ENCODE results near the gene PACRGL. TPM values are rescaled to one million over a fixed set of nuclear protein-coding genes. Genes with fewer than 3 reads are reported as not detected.
"Not testable (repeated sequence)": the region's sequence is repeated elsewhere in the genome, so short reads cannot be mapped to it uniquely, and the experiment has no call there.

The PACRGL gene
- total RNA-seq, 1 donor from 2014 or later: 55.7 TPM

- DNase-seq: no peak
These were observed 24.7 kb downstream of the PACRGL start for GRCh38 chr4:20724915-20725314.

- DNase-seq: no peak
These were observed 35.7 kb downstream of the PACRGL start for GRCh38 chr4:20735931-20736330.

GRCh38 chr4:20746000-20746399, 45.7 kb downstream of the PACRGL start:
- DNase-seq: not testable (repeated sequence)

GRCh38 chr4:20752641-20753040, 52.4 kb downstream of the PACRGL start:
- no peak for DNase-seq

DNA sequence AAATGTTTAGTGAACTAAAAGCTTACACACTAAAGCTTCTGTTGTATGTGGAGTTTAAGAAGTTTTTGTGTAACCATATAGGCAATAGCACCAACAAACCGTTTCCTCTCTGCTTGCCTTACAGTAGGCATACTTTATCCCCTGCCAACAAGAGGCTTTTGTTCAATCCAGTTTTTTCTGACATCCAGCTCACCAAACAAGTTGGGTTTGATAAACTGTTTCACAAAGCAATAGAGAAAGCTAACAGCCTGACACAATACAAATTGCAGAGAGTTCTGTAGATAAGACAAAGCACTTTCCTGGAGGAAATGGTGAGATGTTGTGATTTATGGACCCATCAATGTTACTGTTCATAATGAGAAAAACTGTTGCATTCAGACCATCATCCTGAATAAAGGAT, 53.8 kb downstream of the PACRGL start:
- DNase-seq: no peak

DNA sequence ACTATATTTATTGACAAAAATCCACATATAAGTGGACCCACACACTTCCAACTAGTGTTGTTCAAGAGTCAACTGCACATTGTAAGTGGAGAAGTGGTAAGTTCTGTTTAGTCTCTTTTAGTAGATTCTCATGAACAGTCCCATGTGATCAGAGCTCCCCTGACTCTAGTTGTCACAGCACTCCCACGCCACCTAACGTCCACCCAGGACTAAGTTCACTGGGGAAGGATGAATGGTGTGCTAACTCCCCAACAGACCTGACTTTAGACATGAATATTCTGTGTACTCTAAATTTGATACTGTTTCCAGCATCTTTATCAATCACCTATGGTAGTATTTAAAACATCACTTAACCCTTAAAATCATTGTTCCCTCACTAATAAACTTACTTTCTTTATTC, 59.8 kb downstream of the PACRGL start:
- no peak for DNase-seq

DNA sequence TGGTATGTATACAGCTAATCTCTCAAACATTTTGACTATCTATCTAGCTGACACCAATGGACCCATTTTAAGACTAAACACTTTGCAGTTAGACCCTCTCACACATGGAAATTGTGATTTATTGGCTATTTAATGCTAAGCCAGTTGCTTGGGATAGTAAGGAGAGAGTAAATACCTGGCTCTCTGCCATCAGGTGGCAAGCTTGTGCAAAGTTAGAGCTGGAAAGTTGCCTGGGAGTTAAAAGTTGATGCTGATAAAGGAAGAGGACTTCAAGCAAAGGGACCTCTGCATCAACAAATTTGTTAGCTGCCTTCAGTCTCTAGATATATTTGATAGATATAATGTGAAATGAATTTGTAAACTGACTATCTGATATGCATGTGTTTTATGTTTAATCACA, 61.1 kb downstream of the PACRGL start:
- DNase-seq: no peak

DNA sequence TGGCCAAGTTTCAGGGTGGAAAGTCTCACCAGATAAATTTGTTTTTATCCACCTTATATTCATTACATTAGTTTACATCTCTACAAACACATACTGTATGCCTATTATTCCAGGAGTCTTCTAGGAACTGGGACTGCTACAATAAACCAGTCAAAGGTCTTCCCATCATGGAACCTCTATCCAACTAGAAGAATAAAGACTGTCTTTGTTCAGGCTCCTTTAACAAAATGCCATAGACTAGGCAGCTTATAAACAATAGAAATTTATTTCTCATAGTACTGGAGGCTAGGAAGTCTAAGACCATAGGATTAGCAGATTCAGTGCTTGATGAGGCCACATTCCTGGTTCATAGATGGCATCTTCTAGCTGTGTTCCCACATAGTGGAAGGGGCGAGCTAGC, 61.6 kb downstream of the PACRGL start:
- no peak for DNase-seq

GRCh38 chr4:20764366-20764992, 64.2 kb downstream of the PACRGL start:
- DNase-seq: no peak

GRCh38 chr4:20773144-20773997, 73.1 kb downstream of the PACRGL start:
- DNase-seq: peak; percentile 27

DNA sequence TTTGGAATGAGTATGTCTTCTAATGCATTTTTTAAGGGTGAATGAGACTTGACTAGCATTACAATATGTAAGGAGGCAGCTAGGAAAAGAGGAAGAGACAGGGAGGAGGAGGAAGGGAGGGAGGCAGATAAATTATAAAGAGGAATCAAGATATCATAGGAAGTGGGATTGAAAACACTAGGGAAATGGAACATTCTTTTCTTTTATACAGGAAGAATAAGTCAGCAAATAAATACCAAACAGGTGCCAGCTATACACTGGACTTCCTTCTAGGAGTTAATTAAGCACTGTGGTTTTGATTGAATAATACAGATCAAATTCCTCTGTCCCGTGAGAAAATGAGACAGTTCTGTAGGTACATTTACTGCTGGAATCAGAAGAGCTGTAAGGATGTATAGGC, 78.6 kb downstream of the PACRGL start:
- no peak for DNase-seq

- not testable (repeated sequence) for DNase-seq
These were observed 82.9 kb downstream of the PACRGL start for GRCh38 chr4:20783134-20783533.

DNA sequence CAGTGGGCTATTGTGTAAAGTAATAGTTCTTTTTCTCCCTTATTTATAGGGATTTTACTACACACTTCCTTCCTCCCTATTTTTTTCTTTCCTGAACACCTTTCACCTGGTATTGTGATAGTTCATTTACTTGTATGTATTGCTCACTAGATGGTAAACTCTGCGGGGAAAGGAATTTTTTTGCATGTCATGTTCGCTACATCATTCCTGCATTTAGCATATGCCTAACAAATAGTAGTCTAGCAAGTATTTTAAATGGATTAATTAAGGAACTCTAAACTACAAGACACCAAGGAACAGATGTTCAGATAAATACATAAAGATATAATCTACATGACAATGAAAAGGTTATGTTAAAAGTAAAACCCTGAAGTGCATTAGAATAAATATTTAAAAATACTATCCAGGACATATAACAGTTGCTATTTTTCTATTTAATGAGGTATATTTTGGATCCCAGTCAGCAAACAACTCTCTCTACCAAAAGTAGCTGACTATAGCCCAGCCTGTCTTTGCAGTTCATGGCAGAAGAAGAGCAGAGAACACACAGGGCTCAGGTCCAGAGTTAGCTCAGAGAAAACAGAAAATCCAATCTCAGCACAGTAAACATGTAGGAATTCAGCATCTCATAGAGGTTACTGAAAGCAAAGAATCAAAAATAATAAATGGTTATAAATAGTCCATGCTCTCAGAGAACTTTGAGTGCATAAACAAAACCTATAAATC, 87.8 kb downstream of the PACRGL start:
- DNase-seq: no peak

All from occipital lobe (tissue), 2 donors.